GM12878 (cell line): ENCODE measurements around the gene GCC2. TPM values are rescaled to one million over a fixed set of nuclear protein-coding genes. Genes with fewer than 3 reads are reported as not detected.

Source experiments
- ATAC-seq: fragments of 200-7000 bp; cut with Tn5 transposase; 3 replicates; pipeline ENCODE4 v1.9.1; 2020; ENCODE audit warnings: mild to moderate bottlenecking, moderate library complexity
- BruUV-seq: library from RNA; stranded (reverse); fragments of 400-500 nt; replicated peaks from 2 replicates; lab custom pipeline; 2021; lab: Mats Ljungman, UMichigan
- CTCF ChIA-PET: fragments of 300-600 bp; sonication (Branson Sonifier 250); formaldehyde crosslinking; extraction: SDS; loops from one replicate; lab custom pipeline; 2021; ENCODE audit warnings: inconsistent platforms; lab: Yijun Ruan, JAX
- POLR2A ChIA-PET: fragments of 350-600 bp; formaldehyde crosslinking; extraction: SDS; loops from one replicate; lab custom pipeline; 2021; ENCODE audit warnings: inconsistent platforms; lab: Charles Lee
- RAD21 ChIA-PET: fragments of 300-600 bp; sonication (Branson Sonifier 250); formaldehyde crosslinking; loops from one replicate; lab custom pipeline; 2023; ENCODE audit warnings: antibody characterized with exemption; ENCODE audit not compliant: unreplicated experiment; lab: Charles Lee
- SMC1A ChIA-PET: fragments of 300-600 bp; sonication (Branson Sonifier 250); formaldehyde crosslinking; loops from one replicate; lab custom pipeline; 2023; ENCODE audit not compliant: unreplicated experiment, uncharacterized antibody; lab: Charles Lee
- DNase-seq: peaks from one replicate; pipeline ENCODE4 v3.0.0-alpha.2; 2011; ENCODE audit warnings: low read depth, low spot score
- FAIRE-seq: peaks from 3 replicates; lab custom pipeline; 2011; peaks lifted over from hg19 to GRCh38; lab: Jason Lieb, UNC
- H2AFZ ChIP-seq: 2 replicates; pipeline ENCODE4 v1.6.0; 2011; ENCODE audit warnings: low read depth, low read length, control low read depth; ENCODE audit not compliant: control insufficient read depth
- H3K27ac ChIP-seq: 2 replicates; pipeline ENCODE4 v1.5.1; 2011; ENCODE audit warnings: control low read depth; ENCODE audit not compliant: control insufficient read depth, insufficient read depth
- H3K27me3 ChIP-seq, 2 experiments: replicated peaks in 1 of 2; 2 replicates each; pipeline versions ENCODE4 v1.6.0 to v1.6.1; 2011; ENCODE audit warnings: low read length in 1 of 2; ENCODE audit not compliant: control insufficient read depth in 2 of 2, insufficient read depth in 2 of 2
- H3K36me3 ChIP-seq, 2 experiments: 2 replicates each; pipeline ENCODE4 v1.5.1; 2011; ENCODE audit warnings: low read length in 1 of 2; ENCODE audit not compliant: control insufficient read depth in 2 of 2, insufficient read depth in 2 of 2
- H3K4me1 ChIP-seq: 2 replicates; pipeline ENCODE4 v1.6.1; 2011; ENCODE audit warnings: mild to moderate bottlenecking, low read length, moderate library complexity, mixed read lengths; ENCODE audit not compliant: control insufficient read depth, insufficient read depth
- H3K4me2 ChIP-seq: 2 replicates; pipeline ENCODE4 v1.6.0; 2011; ENCODE audit warnings: control low read depth; ENCODE audit not compliant: control insufficient read depth, insufficient read depth
- H3K4me3 ChIP-seq: fragments of 200-600 bp; sonication (generic); 2 replicates; pipeline ENCODE4 v1.5.1; 2016
- H3K79me2 ChIP-seq: 2 replicates; pipeline ENCODE4 v1.6.0; 2011; ENCODE audit warnings: low read length; ENCODE audit not compliant: control insufficient read depth, insufficient read depth
- H3K9ac ChIP-seq: 2 replicates; pipeline ENCODE4 v1.8.0; 2011; ENCODE audit warnings: low read length, control low read depth, mixed read lengths; ENCODE audit not compliant: control insufficient read depth, insufficient read depth
- H3K9me3 ChIP-seq: replicated peaks from 3 replicates; pipeline ENCODE4 v1.5.1; 2011; ENCODE audit warnings: mild to moderate bottlenecking, low read length; ENCODE audit not compliant: control insufficient read depth, insufficient read depth
- H4K20me1 ChIP-seq: 2 replicates; pipeline ENCODE4 v1.6.0; 2011; ENCODE audit not compliant: control insufficient read depth, insufficient read depth
- CHD2 ChIP-seq: IDR thresholded peaks from 2 replicates; pipeline ENCODE4 v1.6.1; 2011; ENCODE audit warnings: low read depth, low read length, improper control_type of control experiment, borderline replicate concordance
- FOXM1 ChIP-seq: IDR thresholded peaks from 2 replicates; pipeline ENCODE4 v1.6.1; 2012; ENCODE audit warnings: low read depth, mild to moderate bottlenecking, inconsistent platforms, low read length, moderate library complexity
- KAT2A ChIP-seq: conservative IDR thresholded peaks from 2 replicates; pipeline ENCODE4 v1.6.1; 2011; ENCODE audit warnings: low read depth, low read length; ENCODE audit not compliant: control insufficient read depth
- NR2C1 ChIP-seq: fragments of 450-650 bp; IDR thresholded peaks from 2 replicates; pipeline ENCODE4 v1.6.1; 2017; ENCODE audit warnings: antibody characterized with exemption, mild to moderate bottlenecking, moderate library complexity
- SUPT20H ChIP-seq: IDR thresholded peaks from 2 replicates; pipeline ENCODE4 v1.6.1; 2011; ENCODE audit warnings: low read depth, mild to moderate bottlenecking, low read length, moderate library complexity, borderline replicate concordance; ENCODE audit not compliant: control insufficient read depth
- TCF3 ChIP-seq: IDR thresholded peaks from 2 replicates; pipeline ENCODE4 v1.6.1; 2012; ENCODE audit warnings: low read depth, mild to moderate bottlenecking, low read length, borderline replicate concordance; ENCODE audit not compliant: insufficient read depth
- ZNF622 ChIP-seq: fragments of 450-650 bp; IDR thresholded peaks from 2 replicates; pipeline ENCODE4 v1.6.1; 2017; ENCODE audit warnings: mild to moderate bottlenecking, inconsistent platforms
- WGBS: methylation state at CpG from one replicate; pipeline ENCODE4 v1.1.6; 2016; ENCODE audit warnings: low lambda C conversion rate; ENCODE audit not compliant: insufficient replicate concordance, insufficient coverage; ENCODE audit errors: missing lambda C conversion rate; 5-methylcytosine and 5-hydroxymethylcytosine counted together
- in situ Hi-C: fragments of 300-500 bp; cut with MboI; formaldehyde crosslinking; loops from 9 replicates; pipeline ENCODE4 v1.14.3; 2018; ENCODE audit warnings: mixed read lengths
- intact Hi-C: fragments of 100-400 bp; cut with micrococcal nuclease; formaldehyde crosslinking; loops from one replicate; pipeline ENCODE4 v1.14.2; 2022; ENCODE audit not compliant: unreplicated experiment
- polyA plus RNA-seq, 11 experiments: library from polyadenylated mRNA; depleted of rRNA in 4 of 11; unstranded in 6 of 11; stranded (reverse) in 5 of 11; fragments of >200 nt; fragmentation: Nextera tagmentation in 4 of 11; fragmentation: Illumina TruSeq in 1 of 11; extraction: Ambion mirVana in 4 of 11; extraction: Trizol in 1 of 11; gene quantifications; 1 replicate in 1 of 11; 2 replicates in 10 of 11; pipeline versions ENCODE4 v1.2.1 to v1.2.3, GENCODE V29; 2011 to 2016; ENCODE audit warnings: inconsistent platforms in 2 of 11, missing spikeins in 2 of 11, low read depth in 1 of 11
- total RNA-seq, 4 experiments: library from RNA; depleted of rRNA in 3 of 4; stranded (reverse); fragments of >200 nt in 3 of 4; fragmentation: Illumina TruSeq in 1 of 4; extraction: Trizol in 1 of 4; gene quantifications; 2 replicates each; pipeline versions ENCODE4 v1.2.1 to v1.2.3, GENCODE V29; 2013 to 2021
- TF ChIP-seq, protein P1 (sequence below): IDR thresholded peaks from 2 replicates; pipeline ENCODE4 v1.6.1; 2011; ENCODE audit warnings: low read depth, mild to moderate bottlenecking, low read length, moderate library complexity, borderline replicate concordance; ENCODE audit errors: extremely low read depth
- TF ChIP-seq, protein P2 (sequence below): fragments of 450-650 bp; formaldehyde crosslinking; IDR thresholded peaks from 2 replicates; pipeline ENCODE4 v1.4.0; 2020; ENCODE audit warnings: mild to moderate bottlenecking, moderate library complexity

The GCC2 gene
- total and polyA plus RNA-seq, 10 of the 15 experiments (the other 5 are each of a cell fraction or from before 2014, with no cell fraction given), result 11.8 to 35.5 (median 25.4) TPM

DNA sequence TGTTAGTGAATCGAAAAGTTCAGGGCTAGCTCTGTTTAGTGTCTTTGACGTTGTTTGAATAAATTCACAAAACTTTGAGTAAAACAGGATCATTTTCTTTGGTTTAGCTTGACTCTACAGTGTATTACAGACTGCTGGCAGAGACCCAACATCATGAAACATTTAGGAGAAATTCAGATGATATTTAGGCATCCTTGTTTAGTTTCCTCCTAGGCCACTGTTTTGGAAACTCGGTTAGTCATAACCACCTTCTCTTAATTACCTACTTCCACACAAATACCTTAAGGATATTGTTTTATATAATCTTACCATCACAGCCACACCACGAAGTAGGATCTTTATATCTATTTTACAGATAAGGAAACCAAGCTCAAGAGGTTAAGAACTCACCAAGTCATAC is 93.1 kb downstream of the GCC2 start:
- H3K27ac ChIP-seq, result no peak overlapping the region
- H2AFZ ChIP-seq, result no peak overlapping the region
- no peaks in the 10 kb centered on the region for H3K9me3 ChIP-seq
- FAIRE-seq (no peak), ATAC-seq (no peak), DNase-seq (no peak)
- H3K4me3 ChIP-seq, result no peak overlapping the region
- POLR2A ChIA-PET, result interaction anchor here (1.2 to 2.4 kb wide), 2 partner anchors 12 to 34 kb away, joined by 5 to 7 read pairs; no protein-coding TSS in a partner anchor
- no peaks in the 10 kb centered on the region for H3K27me3 ChIP-seq
- no peak overlapping the region for H3K9ac ChIP-seq
- H3K79me2 ChIP-seq, result peaks cover 30% of the 10 kb centered on the region
- no TSS peak for BruUV-seq
- CTCF ChIA-PET, result interaction anchor here (0.9 to 2.5 kb wide), 5 partner anchors 9 to 42 kb away, joined by 3 to 9 read pairs (median 4); no protein-coding TSS in a partner anchor
- no peak overlapping the region for H3K4me2 ChIP-seq
- in situ Hi-C loops, result no loop called here
- no peaks in the 10 kb centered on the region for H4K20me1 ChIP-seq
- RAD21 ChIA-PET, result interaction anchor here (1.3 to 2.3 kb wide), 3 partner anchors 20 to 42 kb away, joined by 4 to 13 read pairs (median 5); no protein-coding TSS in a partner anchor
- WGBS, result 98% methylated on average over 4 of the region's 4 CpGs
- intact Hi-C loops, result no loop called here
- H3K36me3 ChIP-seq, result no peaks in the 10 kb centered on the region; a peak in 1 of 4 replicates
- H3K4me1 ChIP-seq, result no peaks in the 10 kb centered on the region; the same call in 1 of the 2 replicates
- SMC1A ChIA-PET, result interaction anchor here (0.6 to 3.3 kb wide), 12 partner anchors 9 to 145 kb away, joined by 3 to 16 read pairs (median 5); partner anchors contain the start of gene LIMS1
- TF ChIP-seq, protein P1, sequence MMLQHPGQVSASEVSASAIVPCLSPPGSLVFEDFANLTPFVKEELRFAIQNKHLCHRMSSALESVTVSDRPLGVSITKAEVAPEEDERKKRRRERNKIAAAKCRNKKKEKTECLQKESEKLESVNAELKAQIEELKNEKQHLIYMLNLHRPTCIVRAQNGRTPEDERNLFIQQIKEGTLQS, result no peak
- TF ChIP-seq KAT2A, result no peak
- TF ChIP-seq NR2C1, result no peak
- TF ChIP-seq, protein P2, sequence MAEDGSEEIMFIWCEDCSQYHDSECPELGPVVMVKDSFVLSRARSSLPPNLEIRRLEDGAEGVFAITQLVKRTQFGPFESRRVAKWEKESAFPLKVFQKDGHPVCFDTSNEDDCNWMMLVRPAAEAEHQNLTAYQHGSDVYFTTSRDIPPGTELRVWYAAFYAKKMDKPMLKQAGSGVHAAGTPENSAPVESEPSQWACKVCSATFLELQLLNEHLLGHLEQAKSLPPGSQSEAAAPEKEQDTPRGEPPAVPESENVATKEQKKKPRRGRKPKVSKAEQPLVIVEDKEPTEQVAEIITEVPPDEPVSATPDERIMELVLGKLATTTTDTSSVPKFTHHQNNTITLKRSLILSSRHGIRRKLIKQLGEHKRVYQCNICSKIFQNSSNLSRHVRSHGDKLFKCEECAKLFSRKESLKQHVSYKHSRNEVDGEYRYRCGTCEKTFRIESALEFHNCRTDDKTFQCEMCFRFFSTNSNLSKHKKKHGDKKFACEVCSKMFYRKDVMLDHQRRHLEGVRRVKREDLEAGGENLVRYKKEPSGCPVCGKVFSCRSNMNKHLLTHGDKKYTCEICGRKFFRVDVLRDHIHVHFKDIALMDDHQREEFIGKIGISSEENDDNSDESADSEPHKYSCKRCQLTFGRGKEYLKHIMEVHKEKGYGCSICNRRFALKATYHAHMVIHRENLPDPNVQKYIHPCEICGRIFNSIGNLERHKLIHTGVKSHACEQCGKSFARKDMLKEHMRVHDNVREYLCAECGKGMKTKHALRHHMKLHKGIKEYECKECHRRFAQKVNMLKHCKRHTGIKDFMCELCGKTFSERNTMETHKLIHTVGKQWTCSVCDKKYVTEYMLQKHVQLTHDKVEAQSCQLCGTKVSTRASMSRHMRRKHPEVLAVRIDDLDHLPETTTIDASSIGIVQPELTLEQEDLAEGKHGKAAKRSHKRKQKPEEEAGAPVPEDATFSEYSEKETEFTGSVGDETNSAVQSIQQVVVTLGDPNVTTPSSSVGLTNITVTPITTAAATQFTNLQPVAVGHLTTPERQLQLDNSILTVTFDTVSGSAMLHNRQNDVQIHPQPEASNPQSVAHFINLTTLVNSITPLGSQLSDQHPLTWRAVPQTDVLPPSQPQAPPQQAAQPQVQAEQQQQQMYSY (CRISPR knock-in tag), result no peak
- no peak for TF ChIP-seq SUPT20H
- TF ChIP-seq TCF3, result no peak
- no peak for TF ChIP-seq FOXM1
- TF ChIP-seq CHD2, result no peak
- no peak for TF ChIP-seq ZNF622
